Activated naive CD8-positive, alpha-beta T cell treated with anti-CD3 and anti-CD28 coated beads, Interleukin-2, amount 10 ng/mL, durations not matched to agents 7 days and 5 days (primary cell): ENCODE results near the gene CD44. TPM values are rescaled to one million over a fixed set of nuclear protein-coding genes. Genes with fewer than 3 reads are reported as not detected.

ENCODE experiments used
- ATAC-seq: fragments of 150-1000 bp; cut with Tn5 transposase; one replicate; pipeline ENCODE4 v1.10.0; 2021; ENCODE audit warnings: low read depth, moderate library complexity
- POLR2A ChIA-PET: fragments of 350-600 bp; sonication (Branson Sonifier 250); formaldehyde crosslinking; loops from one replicate; lab custom pipeline; 2021; ENCODE audit warnings: antibody characterized with exemption; lab: Charles Lee
- DNase-seq: peaks from one replicate; pipeline ENCODE4 v3.0.0; 2021
- H3K27ac Mint-ChIP-seq: one replicate; pipeline ENCODE4 v1.8.0; 2022; ENCODE audit warnings: mild to moderate bottlenecking, mixed read lengths
- H3K27me3 Mint-ChIP-seq: one replicate; pipeline ENCODE4 v1.8.0; 2022; ENCODE audit warnings: mild to moderate bottlenecking, moderate library complexity, mixed read lengths
- H3K36me3 Mint-ChIP-seq: one replicate; pipeline ENCODE4 v1.8.0; 2021; ENCODE audit warnings: mild to moderate bottlenecking, mixed read lengths
- H3K4me1 Mint-ChIP-seq: one replicate; pipeline ENCODE4 v1.8.0; 2021; ENCODE audit warnings: mixed read lengths
- H3K4me3 Mint-ChIP-seq: one replicate; pipeline ENCODE4 v1.8.0; 2022; ENCODE audit warnings: mild to moderate bottlenecking, moderate library complexity, mixed read lengths
- H3K9me3 Mint-ChIP-seq: one replicate; pipeline ENCODE4 v1.8.0; 2021; ENCODE audit warnings: mixed read lengths
- total RNA-seq, 2 experiments: library from RNA; stranded (reverse); gene quantifications; one replicate each; pipeline ENCODE4 v1.2.3, GENCODE V29; 2021

CD44 gene
- total RNA-seq, 2 experiments from 2014 or later = 551 to 555 TPM

DNA sequence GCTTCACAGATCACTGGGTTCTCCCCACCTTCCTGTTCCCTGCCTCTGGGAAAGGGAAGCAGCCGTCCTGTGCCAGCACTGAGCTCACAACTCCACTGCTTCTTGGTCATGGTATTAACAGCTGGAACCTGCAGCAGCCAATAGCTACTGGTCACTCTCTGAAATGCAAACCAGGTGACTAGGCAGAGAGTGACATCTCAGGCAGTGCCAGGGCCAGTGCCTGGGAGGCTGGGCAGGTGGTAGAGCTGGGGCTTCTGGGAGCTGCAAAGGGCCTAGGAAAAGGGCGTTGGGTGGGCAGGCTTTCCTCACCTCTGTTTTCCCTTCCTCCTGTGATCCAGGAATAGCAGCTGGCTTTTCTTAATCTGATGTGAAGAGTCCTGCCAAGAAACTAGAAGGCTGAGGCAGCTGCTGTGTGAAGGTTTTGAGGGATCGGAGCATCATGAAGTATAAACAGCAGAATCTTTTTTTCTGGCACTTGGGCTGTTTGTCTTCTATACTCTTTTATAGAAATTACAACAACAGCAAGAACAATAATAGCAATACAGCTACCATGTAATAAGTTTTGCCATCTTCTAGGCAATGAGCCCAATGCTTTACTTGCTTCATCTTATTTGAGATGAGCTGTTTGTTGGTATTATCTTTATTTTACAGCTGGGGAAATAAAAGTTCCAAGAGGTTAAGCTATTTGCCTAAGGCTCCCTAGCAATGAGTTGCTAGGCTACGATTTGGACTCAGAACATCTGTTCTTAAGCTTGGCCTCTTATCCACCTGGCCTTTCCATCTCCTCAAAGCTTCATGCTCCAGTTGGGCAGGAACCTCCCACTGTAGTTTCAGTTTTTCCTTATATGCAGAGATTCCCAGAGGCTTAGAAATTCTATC lies 22.0 kb upstream of the CD44 start:
- Mint-ChIP-seq H3K9me3 (peaks cover 8% of the 10 kb centered on the region), H3K27me3 (peaks cover 11% of the 10 kb centered on the region), H3K36me3 (peaks cover 8% of the 10 kb centered on the region), H3K4me1 (peaks cover 20% of the 10 kb centered on the region), H3K27ac (no peak overlapping the region), H3K4me3 (no peak overlapping the region)
- POLR2A ChIA-PET = no interaction called here
- DNase-seq (no peak), ATAC-seq (no peak)

GRCh38 chr11:35118906-35119305 lies 20.1 kb upstream of the CD44 start:
- DNase-seq (no peak), ATAC-seq (no peak)
- Mint-ChIP-seq H3K27ac (no peak overlapping the region), H3K4me3 (no peak overlapping the region), H3K4me1 (peaks cover 25% of the 10 kb centered on the region), H3K9me3 (peaks cover 6% of the 10 kb centered on the region), H3K27me3 (peaks cover 10% of the 10 kb centered on the region), H3K36me3 (peaks cover 8% of the 10 kb centered on the region)
- POLR2A ChIA-PET = interaction anchor here (1.0 kb wide), 1 partner anchor 20 kb away, joined by 3 read pairs; the partner anchor contains the start of gene CD44

- H3K27ac Mint-ChIP-seq = no peak overlapping the region
- H3K9me3 Mint-ChIP-seq = peaks cover 6% of the 10 kb centered on the region
- H3K27me3 Mint-ChIP-seq = peaks cover 10% of the 10 kb centered on the region
- DNase-seq = no peak
- H3K4me1 Mint-ChIP-seq = peaks cover 37% of the 10 kb centered on the region
- ATAC-seq = no peak
- POLR2A ChIA-PET = no interaction called here
- peaks cover 8% of the 10 kb centered on the region for H3K36me3 Mint-ChIP-seq
- H3K4me3 Mint-ChIP-seq = no peak overlapping the region
These were observed 17.6 kb upstream of the CD44 start for GRCh38 chr11:35121326-35121865.

- peak; percentile 68 for ATAC-seq
- POLR2A ChIA-PET = interaction anchor here (1.0 kb wide), 1 partner anchor 38 kb away, joined by 4 read pairs; no protein-coding TSS in a partner anchor
These were observed 16.7 kb upstream of the CD44 start for GRCh38 chr11:35122308-35122707.

DNA sequence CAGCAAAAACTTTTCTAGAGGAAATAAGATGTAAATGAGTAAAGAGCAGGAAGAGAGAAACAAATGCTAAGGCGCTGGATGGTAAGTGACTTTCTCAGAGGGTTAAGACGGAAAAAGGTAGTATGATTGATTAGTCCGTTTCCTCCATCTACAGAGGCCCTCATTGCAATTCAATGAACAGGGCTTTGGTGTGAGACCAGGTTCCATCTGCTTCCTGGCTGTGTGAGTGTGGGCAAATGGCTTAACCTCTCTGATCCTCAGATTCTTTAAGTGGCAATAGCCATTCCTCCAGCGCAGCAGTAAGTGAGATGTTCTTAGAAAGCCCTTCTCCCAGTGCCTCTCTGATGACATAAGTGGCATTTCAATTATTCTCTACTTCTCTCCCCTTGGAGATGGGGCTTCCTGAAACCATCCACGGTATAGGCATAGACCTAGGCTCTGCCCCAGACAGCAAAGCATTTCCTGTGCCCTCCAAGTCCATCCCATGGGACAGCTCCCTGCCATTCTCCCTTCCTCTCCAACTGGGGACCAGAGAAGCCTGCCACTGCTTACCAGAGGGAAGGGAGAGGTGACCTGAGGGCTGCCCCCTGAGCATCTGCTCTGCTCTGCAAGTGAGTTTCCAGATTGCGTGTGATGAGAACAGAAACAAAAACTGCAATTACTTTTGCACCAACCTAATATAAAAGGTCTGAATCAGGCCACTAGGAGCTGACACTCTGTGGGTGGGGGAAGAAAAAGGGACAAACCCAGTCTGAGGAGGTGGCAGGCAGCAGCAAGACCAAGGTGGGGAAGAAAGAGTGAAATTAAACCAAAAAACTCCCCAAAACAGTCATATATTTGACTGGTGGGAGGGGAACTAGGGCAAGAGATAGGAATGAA lies 12.7 kb upstream of the CD44 start:
- H3K4me1 Mint-ChIP-seq = peaks cover 44% of the 10 kb centered on the region
- peaks cover 5% of the 10 kb centered on the region for H3K9me3 Mint-ChIP-seq
- peaks cover 2% of the 10 kb centered on the region for H3K27me3 Mint-ChIP-seq
- DNase-seq = peak; percentile 39
- H3K36me3 Mint-ChIP-seq = peaks cover 6% of the 10 kb centered on the region
- peak; percentile 65 for ATAC-seq
- peak overlapping the region; percentile 69 for H3K4me3 Mint-ChIP-seq
- peak overlapping the region; percentile 87 for H3K27ac Mint-ChIP-seq
- POLR2A ChIA-PET = interaction anchor here (1.1 to 1.4 kb wide), 2 partner anchors 13 to 14 kb away, joined by 4 to 6 read pairs; partner anchors contain the start of gene CD44

More at GRCh38 chr11:35122308-35122707, 16.7 kb upstream of the CD44 start:
- peaks cover 10% of the 10 kb centered on the region for H3K27me3 Mint-ChIP-seq
- H3K4me1 Mint-ChIP-seq = peaks cover 44% of the 10 kb centered on the region
- H3K27ac Mint-ChIP-seq = no peak overlapping the region
- H3K36me3 Mint-ChIP-seq = peaks cover 10% of the 10 kb centered on the region
- no peak overlapping the region for H3K4me3 Mint-ChIP-seq
- peaks cover 6% of the 10 kb centered on the region for H3K9me3 Mint-ChIP-seq
- DNase-seq = no peak

GRCh38 chr11:35126879-35127581 lies 11.9 kb upstream of the CD44 start:
- H3K4me1 Mint-ChIP-seq = peaks cover 47% of the 10 kb centered on the region
- H3K27me3 Mint-ChIP-seq = peaks cover 2% of the 10 kb centered on the region
- peaks cover 5% of the 10 kb centered on the region for H3K36me3 Mint-ChIP-seq
- POLR2A ChIA-PET = interaction anchor here (1.4 kb wide), 1 partner anchor 13 kb away, joined by 6 read pairs; the partner anchor contains the start of gene CD44
- peaks cover 3% of the 10 kb centered on the region for H3K9me3 Mint-ChIP-seq
- ATAC-seq (no peak), DNase-seq (no peak)
- H3K27ac Mint-ChIP-seq = peak overlapping the region; percentile 87
- H3K4me3 Mint-ChIP-seq = peak overlapping the region; percentile 69

DNA sequence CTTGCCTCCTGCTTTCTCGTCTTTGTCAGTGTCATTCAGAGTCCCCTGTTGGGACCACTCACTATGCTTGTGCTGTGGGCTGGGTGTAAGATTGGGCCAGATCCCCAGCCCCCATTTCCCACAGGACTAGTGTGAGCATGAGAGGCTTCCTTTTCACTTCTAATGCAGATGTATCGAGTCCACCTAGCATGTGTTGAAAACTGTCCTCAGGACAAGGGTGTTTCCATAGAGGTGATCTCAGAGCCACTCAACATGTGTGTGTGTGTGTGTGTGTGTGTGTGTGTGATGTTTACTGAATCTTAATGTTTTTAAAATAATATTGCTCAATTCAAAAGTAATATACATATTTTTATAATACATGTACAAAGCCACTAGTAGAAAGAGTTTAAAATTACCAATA lies 11.4 kb upstream of the CD44 start:
- no peak overlapping the region for H3K27ac Mint-ChIP-seq
- peaks cover 3% of the 10 kb centered on the region for H3K9me3 Mint-ChIP-seq
- no peak for ATAC-seq
- peaks cover 44% of the 10 kb centered on the region for H3K4me1 Mint-ChIP-seq
- H3K36me3 Mint-ChIP-seq = peaks cover 5% of the 10 kb centered on the region
- POLR2A ChIA-PET = interaction anchor here (1.4 kb wide), 1 partner anchor 12 kb away, joined by 6 read pairs; the partner anchor contains the start of gene CD44
- peaks cover 2% of the 10 kb centered on the region for H3K27me3 Mint-ChIP-seq
- no peak for DNase-seq
- H3K4me3 Mint-ChIP-seq = no peak overlapping the region

DNA sequence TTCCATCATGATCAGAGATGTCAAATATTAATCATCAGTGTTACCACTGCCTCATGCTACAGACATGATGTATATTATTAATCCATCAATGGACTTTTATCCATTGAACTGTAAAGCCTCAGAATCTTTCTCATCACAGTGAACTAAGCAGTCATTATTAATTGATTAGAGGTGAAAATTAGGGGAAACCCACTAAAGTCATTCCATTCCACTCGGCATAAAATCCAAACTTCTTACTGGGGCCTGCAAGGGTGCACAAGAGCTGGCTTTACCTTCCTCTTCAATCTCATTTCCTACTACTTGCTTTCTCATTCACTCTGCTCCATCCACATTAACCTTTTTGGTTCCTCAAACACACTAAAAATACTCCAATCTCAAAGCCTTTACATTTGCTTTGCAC lies 7.9 kb upstream of the CD44 start:
- POLR2A ChIA-PET = interaction anchor here (1.2 kb wide), 1 partner anchor 9 kb away, joined by 3 read pairs; no protein-coding TSS in a partner anchor
- peaks cover 9% of the 10 kb centered on the region for H3K36me3 Mint-ChIP-seq
- H3K4me1 Mint-ChIP-seq = peaks cover 38% of the 10 kb centered on the region
- no peak for DNase-seq
- H3K27ac Mint-ChIP-seq = peak overlapping the region; percentile 17
- no peak overlapping the region for H3K4me3 Mint-ChIP-seq
- no peak for ATAC-seq
- H3K9me3 Mint-ChIP-seq = peaks cover 5% of the 10 kb centered on the region
- H3K27me3 Mint-ChIP-seq = peaks cover 2% of the 10 kb centered on the region

DNA sequence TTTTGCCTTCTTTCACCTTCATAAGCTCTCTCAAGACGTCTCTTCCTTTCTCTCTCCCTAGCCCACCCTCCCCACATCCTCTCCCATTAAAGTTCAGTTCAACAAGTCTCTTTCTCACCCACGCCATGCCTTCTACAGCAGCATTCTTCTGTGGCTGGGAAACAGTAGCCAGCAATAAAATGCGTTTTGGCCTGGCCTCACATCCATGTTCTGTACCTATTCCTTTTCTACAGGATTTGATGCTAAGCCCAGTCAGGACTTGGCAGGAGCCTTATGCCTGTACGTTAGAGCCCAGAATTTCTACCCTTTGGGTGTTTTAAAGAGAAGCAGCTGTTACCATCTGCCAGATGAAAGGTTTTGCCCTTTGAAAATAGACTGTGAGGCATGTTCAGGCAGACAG lies 7.1 kb upstream of the CD44 start:
- Mint-ChIP-seq H3K36me3 (peaks cover 6% of the 10 kb centered on the region), H3K27ac (no peak overlapping the region), H3K27me3 (peaks cover 2% of the 10 kb centered on the region), H3K9me3 (peaks cover 5% of the 10 kb centered on the region), H3K4me3 (no peak overlapping the region), H3K4me1 (peaks cover 31% of the 10 kb centered on the region)
- ATAC-seq (peak; percentile 41), DNase-seq (no peak)
- POLR2A ChIA-PET = interaction anchor here (1.2 kb wide), 1 partner anchor 8 kb away, joined by 3 read pairs; no protein-coding TSS in a partner anchor

- Mint-ChIP-seq H3K27me3 (peaks cover 2% of the 10 kb centered on the region), H3K27ac (no peak overlapping the region), H3K9me3 (peaks cover 3% of the 10 kb centered on the region), H3K4me3 (no peak overlapping the region), H3K4me1 (peaks cover 42% of the 10 kb centered on the region), H3K36me3 (peaks cover 6% of the 10 kb centered on the region)
- ATAC-seq (no peak), DNase-seq (no peak)
- POLR2A ChIA-PET = no interaction called here
These were observed 5.3 kb upstream of the CD44 start for GRCh38 chr11:35133656-35134055.

DNA sequence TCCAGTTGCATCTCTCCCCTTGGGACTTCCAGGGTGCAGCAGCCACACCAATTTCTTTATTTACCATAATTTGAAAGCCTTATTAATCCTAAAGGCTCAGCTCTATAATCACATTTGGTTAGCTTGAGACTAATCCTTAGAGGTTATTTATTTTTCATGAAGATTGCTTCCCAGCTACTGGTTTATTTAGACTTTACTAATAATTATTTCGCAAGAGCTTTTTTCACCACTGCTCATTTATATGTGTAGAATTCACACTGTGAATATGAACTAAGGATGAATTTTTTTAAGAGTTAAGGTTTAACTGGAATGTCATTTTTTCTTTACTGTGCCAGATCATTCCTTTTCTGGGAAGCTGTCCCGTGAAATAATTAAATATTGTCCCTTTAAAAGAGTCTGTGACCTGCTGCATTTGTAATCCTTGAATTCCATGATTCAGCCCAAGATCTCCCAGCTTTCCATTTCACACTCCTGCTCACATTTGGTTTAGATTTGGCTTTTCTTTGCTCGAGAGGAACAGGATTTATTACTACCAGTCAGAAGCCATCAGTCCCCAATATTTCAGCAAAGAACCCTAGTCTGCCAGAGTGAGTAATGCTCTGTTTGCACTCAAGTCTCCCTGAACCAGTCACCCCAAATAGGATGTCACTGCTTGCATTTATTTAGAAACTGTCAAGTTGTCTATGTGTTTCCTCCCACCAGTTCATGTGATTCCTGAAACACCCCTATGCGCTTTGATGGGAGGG lies 4.4 kb upstream of the CD44 start:
- H3K36me3 Mint-ChIP-seq = peaks cover 6% of the 10 kb centered on the region
- no peaks in the 10 kb centered on the region for H3K27me3 Mint-ChIP-seq
- H3K27ac Mint-ChIP-seq = no peak overlapping the region
- POLR2A ChIA-PET = no interaction called here
- peaks cover 2% of the 10 kb centered on the region for H3K9me3 Mint-ChIP-seq
- ATAC-seq = no peak
- no peak overlapping the region for H3K4me3 Mint-ChIP-seq
- no peak for DNase-seq
- peaks cover 42% of the 10 kb centered on the region for H3K4me1 Mint-ChIP-seq

GRCh38 chr11:35135222-35135621 lies 3.7 kb upstream of the CD44 start:
- POLR2A ChIA-PET = no interaction called here
- Mint-ChIP-seq H3K4me3 (no peak overlapping the region), H3K27me3 (no peaks in the 10 kb centered on the region), H3K27ac (no peak overlapping the region), H3K9me3 (peaks cover 2% of the 10 kb centered on the region), H3K36me3 (peaks cover 6% of the 10 kb centered on the region), H3K4me1 (peaks cover 42% of the 10 kb centered on the region)
- DNase-seq (no peak), ATAC-seq (no peak)
